Uterus (tissue), 2 donors: ENCODE results near the gene S1PR2.

Experiments used
- CTCF ChIP-seq, 4 experiments: fragments of 200-600 bp in 2 of 4; fragments of 450-650 bp in 2 of 4; sonication (generic) in 2 of 4; IDR thresholded peaks; one replicate each; pipeline ENCODE4 v1.5.1; 2016 to 2019; ENCODE audit warnings: antibody characterized with exemption in 4 of 4, mild to moderate bottlenecking in 2 of 4, moderate library complexity in 1 of 4
- POLR2A ChIP-seq, 2 donors: fragments of 450-650 bp; IDR thresholded peaks; one replicate each; pipeline ENCODE4 v1.6.1; 2016; ENCODE audit warnings: antibody characterized with exemption in 2 of 2, mild to moderate bottlenecking in 1 of 2, moderate library complexity in 1 of 2

GRCh38 chr19:10214784-10215183, 16.3 kb downstream of the S1PR2 start:
- TF ChIP-seq CTCF (IDR thresholded peaks at IDR 0.05) (no peak), POLR2A (IDR thresholded peaks at IDR 0.05) (no peak)
